Effector CD8-positive, alpha-beta T cell (primary cell): ENCODE measurements around the gene FAM90A26.
"Not testable (repeated sequence)": the region's sequence is repeated elsewhere in the genome, so short reads cannot be mapped to it uniquely, and the experiment has no call there.

Experiments used
- DNase-seq: peaks from one replicate; lab custom pipeline; 2025; lab: John Stamatoyannopoulos, UW

Gene FAM90A26

DNA sequence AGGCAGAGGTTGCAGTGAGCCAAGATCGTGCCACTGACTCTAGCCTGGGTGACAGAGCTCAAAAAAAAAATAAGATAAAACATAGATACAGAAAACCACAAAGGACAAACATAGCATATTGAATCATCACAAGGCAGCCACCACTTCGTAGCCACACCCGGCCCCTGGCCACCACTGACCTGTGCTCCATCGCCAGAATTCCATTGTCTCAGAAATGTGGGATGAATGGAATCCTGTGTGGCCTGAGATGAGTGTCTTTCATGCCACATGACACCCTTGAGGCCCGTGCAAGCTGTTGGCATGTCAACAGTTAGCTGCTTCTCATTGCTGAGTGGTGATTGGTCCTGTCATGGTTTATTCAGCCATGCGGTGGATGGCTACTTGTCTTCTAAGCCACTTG is 10.2 kb upstream of the FAM90A26 start:
- not testable (repeated sequence) for DNase-seq

DNA sequence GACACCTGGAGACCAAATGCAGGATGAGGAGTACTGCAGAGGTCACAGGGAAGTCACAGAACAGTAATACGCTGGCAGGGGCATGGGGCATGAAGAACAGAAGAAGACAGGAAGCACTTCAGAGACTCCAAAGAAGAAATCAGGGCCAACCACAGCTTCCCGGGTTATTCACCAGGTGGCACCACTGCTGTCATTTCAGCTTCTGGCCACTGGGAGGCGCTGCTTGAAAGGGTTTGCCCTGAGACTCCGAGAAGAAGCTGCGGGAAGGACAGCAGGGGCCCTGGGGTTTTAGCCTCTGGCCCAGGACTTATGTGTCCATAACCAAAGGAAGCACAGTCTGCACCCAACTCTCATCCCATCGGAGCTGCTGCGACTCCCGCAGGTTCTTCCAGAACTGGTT is 4.2 kb upstream of the FAM90A26 start:
- DNase-seq, result not testable (repeated sequence)

DNA sequence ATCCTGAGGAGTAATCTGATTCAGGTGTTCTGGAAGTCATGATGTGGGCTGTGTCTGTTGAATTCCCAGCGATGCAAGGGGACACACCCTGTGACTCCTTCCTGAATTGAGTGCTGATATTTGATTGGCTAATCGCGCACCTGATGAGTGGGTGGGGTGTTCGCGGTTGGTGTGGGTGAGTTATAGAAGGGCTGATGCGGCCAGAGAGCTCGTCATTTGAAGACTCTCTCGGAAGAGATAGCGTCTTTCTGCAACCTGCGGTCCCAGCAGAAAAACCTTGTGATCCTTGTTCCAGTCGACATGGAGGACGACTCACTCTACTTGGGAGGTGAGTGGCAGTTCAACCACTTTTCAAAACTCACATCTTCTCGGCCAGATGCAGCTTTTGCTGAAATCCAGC is 40.1 kb downstream of the FAM90A26 start, which contains the start of gene USP17L10:
Gene USP17L10, plus strand, starts transcription at position 301 of the 400 bp plus-strand sequence. Its CDS starts 0 bp downstream, at position 301.
- not testable (repeated sequence) for DNase-seq

DNA sequence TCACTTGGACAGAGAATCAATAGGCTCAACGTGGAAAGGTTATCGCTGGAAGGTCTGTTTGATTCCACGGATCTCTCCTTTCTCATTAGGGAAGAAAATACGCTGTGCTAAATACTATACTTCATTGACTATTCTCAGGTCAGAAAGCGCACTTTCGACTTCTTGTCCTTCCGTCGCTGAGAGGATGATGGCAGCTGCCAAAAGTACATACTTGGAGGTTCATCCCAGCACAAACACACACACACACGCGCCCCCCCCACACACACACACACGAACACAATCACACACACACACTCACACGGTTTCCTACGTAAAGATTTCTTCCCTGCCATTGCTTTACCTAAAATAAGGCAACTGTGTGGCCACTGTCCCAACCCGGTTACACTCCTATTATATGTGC is 44.5 kb downstream of the FAM90A26 start:
- DNase-seq, result not testable (repeated sequence)

DNA sequence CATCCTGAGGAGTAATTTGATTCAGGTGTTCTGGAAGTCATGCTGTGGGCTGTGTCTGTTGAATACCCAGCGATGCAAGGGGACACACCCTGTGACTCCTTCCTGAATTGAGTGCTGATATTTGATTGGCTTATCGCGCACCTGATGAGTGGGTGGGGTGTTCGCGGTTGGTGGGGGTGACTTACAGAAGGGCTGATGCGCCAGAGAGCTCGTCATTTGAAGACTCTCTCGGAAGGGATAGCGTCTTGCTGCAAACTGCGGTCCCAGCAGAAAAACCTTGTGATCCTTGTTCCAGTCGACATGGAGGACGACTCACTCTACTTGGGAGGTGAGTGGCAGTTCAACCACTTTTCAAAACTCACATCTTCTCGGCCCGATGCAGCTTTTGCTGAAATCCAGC is 44.9 kb downstream of the FAM90A26 start, which contains the start of gene USP17L11:
Gene USP17L11, plus strand, starts transcription at position 301 of the 400 bp plus-strand sequence. Its CDS starts 0 bp downstream, at position 301.
- DNase-seq, result not testable (repeated sequence)

DNA sequence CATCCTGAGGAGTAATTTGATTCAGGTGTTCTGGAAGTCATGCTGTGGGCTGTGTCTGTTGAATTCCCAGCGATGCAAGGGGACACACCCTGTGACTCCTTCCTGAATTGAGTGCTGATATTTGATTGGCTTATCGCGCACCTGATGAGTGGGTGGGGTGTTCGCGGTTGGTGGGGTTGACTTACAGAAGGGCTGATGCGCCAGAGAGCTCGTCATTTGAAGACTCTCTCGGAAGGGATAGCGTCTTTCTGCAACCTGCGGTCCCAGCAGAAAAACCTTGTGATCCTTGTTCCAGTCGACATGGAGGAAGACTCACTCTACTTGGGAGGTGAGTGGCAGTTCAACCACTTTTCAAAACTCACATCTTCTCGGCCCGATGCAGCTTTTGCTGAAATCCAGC is 49.6 kb downstream of the FAM90A26 start, which contains the start of gene USP17L12:
Gene USP17L12, plus strand, starts transcription at position 301 of the 400 bp plus-strand sequence. Its CDS starts 0 bp downstream, at position 301.
- not testable (repeated sequence) for DNase-seq

DNA sequence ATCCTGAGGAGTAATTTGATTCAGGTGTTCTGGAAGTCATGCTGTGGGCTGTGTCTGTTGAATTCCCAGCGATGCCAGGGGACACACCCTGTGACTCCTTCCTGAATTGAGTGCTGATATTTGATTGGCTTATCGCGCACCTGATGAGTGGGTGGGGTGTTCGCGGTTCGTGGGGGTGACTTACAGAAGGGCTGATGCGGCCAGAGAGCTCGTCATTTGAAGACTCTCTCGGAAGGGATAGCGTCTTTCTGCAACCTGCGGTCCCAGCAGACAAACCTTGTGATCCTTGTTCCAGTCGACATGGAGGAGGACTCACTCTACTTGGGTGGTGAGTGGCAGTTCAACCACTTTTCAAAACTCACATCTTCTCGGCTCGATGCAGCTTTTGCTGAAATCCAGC is 54.4 kb downstream of the FAM90A26 start, which contains the start of gene USP17L13:
Gene USP17L13, plus strand, starts transcription at position 301 of the 400 bp plus-strand sequence. Its CDS starts 0 bp downstream, at position 301.
- DNase-seq, result not testable (repeated sequence)
